HG03460 (cell line): ENCODE results near the gene USP2.

Experiments
- ATAC-seq: cut with Tn5 transposase; IDR thresholded peaks from one replicate; pipeline ENCODE4 v1.9.1; 2021; ENCODE audit not compliant: unreplicated experiment

Gene USP2

GRCh38 chr11:119323532-119324033, 57.9 kb downstream of the USP2 start:
- no peak for ATAC-seq

GRCh38 chr11:119322921-119323531, 58.5 kb downstream of the USP2 start:
- no peak for ATAC-seq

- no peak for ATAC-seq
These were observed 59.1 kb downstream of the USP2 start for GRCh38 chr11:119322360-119322739.

- ATAC-seq, result peak; percentile 50
These were observed 60.5 kb downstream of the USP2 start for GRCh38 chr11:119320776-119321524.

GRCh38 chr11:119320240-119320775, 61.2 kb downstream of the USP2 start:
- ATAC-seq, result no peak

- no peak for ATAC-seq
These were observed 61.7 kb downstream of the USP2 start for GRCh38 chr11:119319700-119320239.

- no peak for ATAC-seq
These were observed 62.3 kb downstream of the USP2 start for GRCh38 chr11:119319136-119319699.

- no peak for ATAC-seq
These were observed 63.0 kb downstream of the USP2 start for GRCh38 chr11:119318240-119319135.

GRCh38 chr11:119317592-119318239, 63.8 kb downstream of the USP2 start:
- no peak for ATAC-seq

- no peak for ATAC-seq
These were observed 64.5 kb downstream of the USP2 start, which contains the start of gene MCAM for GRCh38 chr11:119316729-119317591. Gene MCAM (minus strand): TSS chr11:119317130. CDS start chr11:119317101, 29 bp downstream.

GRCh38 chr11:119316016-119316728, 65.3 kb downstream of the USP2 start:
- no peak for ATAC-seq

GRCh38 chr11:119315131-119316015, 66.1 kb downstream of the USP2 start:
- ATAC-seq, result no peak

GRCh38 chr11:119314726-119315125, 66.8 kb downstream of the USP2 start:
- ATAC-seq, result no peak

- ATAC-seq, result no peak
These were observed 70.8 kb downstream of the USP2 start for GRCh38 chr11:119310682-119311052.

- ATAC-seq, result no peak
These were observed 71.4 kb downstream of the USP2 start for GRCh38 chr11:119309953-119310681.

GRCh38 chr11:119309411-119309810, 72.1 kb downstream of the USP2 start:
- ATAC-seq, result no peak

GRCh38 chr11:119307974-119308373, 73.5 kb downstream of the USP2 start:
- no peak for ATAC-seq
